Nucleus accumbens (tissue), 56 donors: ENCODE data around the gene ACTG1.
A peak's percentile ranks its signal among the peaks of the same experiment; 100 is the strongest.

Experiments
- DNase-seq, 56 donors: peaks; one replicate each; lab custom pipeline; 2025; lab: John Stamatoyannopoulos, UW

The ACTG1 gene

DNA sequence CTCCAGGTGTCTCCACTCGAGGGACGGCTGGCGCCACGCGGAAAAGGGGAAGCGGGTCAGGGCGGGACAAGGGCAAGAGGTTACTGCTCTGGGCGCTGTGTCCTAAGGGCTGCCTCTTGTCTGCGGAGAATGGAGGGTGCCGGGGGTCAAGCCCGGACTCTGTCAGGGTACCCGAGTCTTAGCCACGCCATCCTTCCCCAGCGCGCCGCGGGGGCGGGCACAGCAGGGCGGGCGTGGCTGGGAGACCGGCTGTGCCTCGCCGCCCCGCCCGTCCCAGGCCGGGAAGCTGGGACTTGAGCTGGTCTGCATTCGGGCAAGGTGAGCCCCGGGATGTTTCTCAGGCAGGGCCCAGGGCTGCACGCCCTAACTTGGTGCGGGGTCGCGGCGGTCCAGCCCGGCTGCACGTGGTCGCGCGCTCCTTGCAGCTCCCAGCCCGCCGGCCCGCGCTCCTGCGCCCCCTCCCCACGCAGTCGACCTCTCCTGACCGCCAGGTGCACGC is 6.2 kb upstream of the ACTG1 start:
- DNase-seq, result no peak

GRCh38 chr17:81518113-81518784 is 5.7 kb upstream of the ACTG1 start:
- DNase-seq, result no peak

DNA sequence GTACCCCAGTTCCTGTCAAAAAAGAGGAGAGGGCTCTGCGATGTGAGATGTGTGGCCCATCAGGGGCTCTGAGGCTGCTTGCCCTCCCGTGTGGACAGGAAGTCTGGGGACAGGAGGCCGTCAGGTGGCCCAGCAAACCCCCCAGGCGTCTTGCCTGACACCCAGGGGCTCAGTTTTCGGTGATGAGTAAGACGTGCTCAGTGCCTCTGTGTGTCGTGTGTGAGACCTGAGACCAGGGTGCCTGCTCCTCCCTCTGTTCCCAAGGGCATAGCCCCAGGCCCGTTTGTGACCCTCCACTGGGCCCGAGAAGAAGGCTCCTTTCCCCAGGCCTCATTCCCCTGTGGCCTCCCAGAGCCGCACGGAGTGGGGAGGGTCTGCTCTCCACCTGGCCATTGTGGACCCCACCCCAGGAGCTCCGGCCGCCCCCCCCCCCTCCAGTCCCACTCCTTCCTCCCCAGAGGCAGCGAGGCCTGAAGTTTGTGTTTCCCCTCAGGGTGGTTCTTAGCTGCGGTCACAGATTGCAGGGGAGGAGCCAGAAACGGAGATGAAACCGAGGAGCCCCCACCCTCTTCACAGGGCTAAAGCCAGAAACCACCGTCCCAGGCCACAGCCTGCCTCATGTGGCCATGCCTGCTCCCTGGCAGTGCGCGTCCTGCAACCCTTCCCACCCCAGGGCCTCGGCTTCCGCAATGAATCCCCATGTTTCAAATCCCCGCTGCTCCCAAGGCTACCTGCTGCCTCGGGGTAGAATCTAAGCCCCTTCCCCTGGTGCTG is 4.9 kb upstream of the ACTG1 start:
- DNase-seq, result no peak

GRCh38 chr17:81517009-81517338 is 4.4 kb upstream of the ACTG1 start:
- no peak for DNase-seq

GRCh38 chr17:81516439-81516838 is 3.8 kb upstream of the ACTG1 start:
- DNase-seq, result no peak

- no peak for DNase-seq
Measured at GRCh38 chr17:81515530-81516041, 3.0 kb upstream of the ACTG1 start.

- peak in 22 of 56 donors; percentile 14 to 87 (median 42) for DNase-seq
Measured at GRCh38 chr17:81514739-81515529, 2.3 kb upstream of the ACTG1 start.

DNA sequence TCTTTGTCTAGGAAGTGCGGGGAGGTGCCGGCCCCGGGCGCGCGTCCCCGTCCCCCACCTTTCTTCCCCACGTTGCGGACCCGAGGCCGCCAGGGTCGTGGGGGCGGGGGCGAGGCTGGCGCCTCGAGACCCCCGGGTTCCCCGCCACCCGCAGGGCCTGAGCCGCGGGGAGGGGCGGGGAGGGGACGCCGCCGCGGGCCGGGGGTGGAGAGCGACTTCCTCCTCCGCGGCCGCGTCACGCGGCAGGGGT is 1.8 kb upstream of the ACTG1 start:
- DNase-seq, result no peak

DNA sequence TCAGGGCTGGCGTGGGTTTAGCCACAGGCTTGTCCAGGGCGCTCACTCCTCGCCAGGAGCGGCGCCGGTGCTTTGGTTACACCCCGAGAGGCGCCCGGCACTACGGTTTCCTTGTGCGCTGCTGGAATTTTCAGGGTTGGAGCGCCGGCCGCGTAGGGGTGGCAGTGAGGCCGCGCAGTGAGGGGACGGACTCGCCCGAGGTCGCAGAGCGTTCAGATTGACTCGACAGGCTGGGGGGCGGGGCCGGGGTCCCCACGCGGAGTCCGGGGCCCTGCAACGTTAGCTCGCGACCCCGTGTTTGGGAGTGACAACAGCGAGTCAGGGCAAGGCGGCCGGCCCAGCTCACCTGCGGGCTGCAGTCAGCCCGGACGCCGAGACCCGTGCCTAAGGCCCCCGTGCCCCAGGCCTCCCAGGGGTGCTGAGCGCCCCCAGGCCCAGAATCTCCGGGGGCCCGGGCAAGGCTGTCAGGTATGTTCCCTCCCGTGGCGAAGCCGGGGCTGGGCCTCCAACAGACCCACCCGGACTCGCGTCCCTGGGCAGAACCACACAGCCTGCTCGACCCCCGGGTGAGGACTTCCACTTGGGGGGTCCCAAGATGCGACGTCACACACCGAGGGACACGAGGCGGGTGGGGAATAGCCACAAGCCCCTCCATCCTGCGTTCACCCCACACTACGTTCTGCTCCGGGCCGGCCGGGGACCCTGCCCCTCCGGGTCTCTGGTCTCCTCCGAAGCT is 1.3 kb upstream of the ACTG1 start:
- peak in 29 of 56 donors; percentile 37 to 75 (median 63) for DNase-seq

- peak in 40 of 56 donors; percentile 17 to 77 (median 57) for DNase-seq
Measured at GRCh38 chr17:81513372-81513752, 763 bp upstream of the ACTG1 start.

- DNase-seq, result peak in 4 of 56 donors; percentile 18 to 53 (median 44)
Measured at GRCh38 chr17:81511804-81512561, 616 bp downstream of the ACTG1 start.

DNA sequence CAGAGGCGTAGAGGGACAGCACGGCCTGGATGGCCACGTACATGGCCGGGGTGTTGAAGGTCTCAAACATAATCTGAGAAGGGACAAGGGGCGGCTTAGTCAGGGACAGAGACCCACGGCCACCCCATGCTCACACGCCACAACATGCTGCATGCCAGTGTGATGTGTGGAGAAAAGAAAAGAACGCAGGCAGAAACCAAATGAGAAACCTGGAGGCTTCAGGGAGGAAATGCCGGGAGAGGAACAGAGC is 1.1 kb downstream of the ACTG1 start:
- peak in 1 of 56 donors; percentile 15 for DNase-seq

GRCh38 chr17:81510785-81511553 is 1.6 kb downstream of the ACTG1 start:
- DNase-seq, result peak in 4 of 56 donors; percentile 23 to 54 (median 26)

- peak in 1 of 56 donors; percentile 53 for DNase-seq
Measured at GRCh38 chr17:81509972-81510784, 2.4 kb downstream of the ACTG1 start.

DNA sequence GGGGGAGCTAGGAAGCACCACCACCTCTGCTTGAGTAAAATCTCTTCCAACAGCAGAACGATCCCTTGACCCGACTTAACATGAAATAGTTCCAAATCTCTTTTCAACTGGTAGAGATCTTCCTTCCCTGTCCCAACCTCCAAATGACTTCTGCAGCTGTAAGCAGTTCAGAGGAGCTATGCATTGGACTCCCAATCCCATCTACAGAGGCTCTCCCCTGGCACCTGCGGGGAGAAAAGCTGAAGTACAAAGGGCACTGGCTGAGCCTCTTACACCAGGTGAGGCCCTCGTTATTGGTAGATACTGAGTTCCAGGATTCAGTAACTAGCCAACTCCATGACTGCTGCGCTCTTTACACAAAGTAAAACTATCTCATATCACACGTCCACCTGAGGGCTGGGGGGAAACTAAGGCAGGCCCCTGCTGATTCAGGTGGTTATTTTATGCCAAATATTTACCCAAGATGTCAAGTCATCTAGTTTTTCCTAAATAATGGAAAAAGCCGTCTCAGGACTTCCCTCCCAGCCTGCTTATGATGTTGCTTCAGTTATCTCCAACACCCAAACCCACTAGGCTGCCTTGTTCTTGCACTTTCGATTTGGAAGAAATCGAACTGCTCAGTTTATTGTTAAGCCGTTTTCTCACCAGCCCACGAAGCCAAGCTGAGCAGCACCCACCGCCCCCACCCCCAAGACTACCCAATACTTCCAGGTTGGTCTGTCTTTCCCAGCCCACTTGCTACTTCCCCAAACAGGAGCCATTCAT is 3.2 kb downstream of the ACTG1 start:
- DNase-seq, result peak in 2 of 56 donors; percentile 16 to 17

GRCh38 chr17:81508639-81509206 is 3.9 kb downstream of the ACTG1 start:
- DNase-seq, result no peak

- no peak for DNase-seq
Measured at GRCh38 chr17:81503619-81504018, 9.0 kb downstream of the ACTG1 start.
